ENCODE data around the gene RNF130. TPM values are rescaled to one million over a fixed set of nuclear protein-coding genes. Genes with fewer than 3 reads are reported as not detected.
A peak's percentile ranks its signal among the peaks of the same experiment; 100 is the strongest.

Gene RNF130
- total RNA-seq, 2 donors from 2014 or later, result 83.8 to 116 TPM

DNA sequence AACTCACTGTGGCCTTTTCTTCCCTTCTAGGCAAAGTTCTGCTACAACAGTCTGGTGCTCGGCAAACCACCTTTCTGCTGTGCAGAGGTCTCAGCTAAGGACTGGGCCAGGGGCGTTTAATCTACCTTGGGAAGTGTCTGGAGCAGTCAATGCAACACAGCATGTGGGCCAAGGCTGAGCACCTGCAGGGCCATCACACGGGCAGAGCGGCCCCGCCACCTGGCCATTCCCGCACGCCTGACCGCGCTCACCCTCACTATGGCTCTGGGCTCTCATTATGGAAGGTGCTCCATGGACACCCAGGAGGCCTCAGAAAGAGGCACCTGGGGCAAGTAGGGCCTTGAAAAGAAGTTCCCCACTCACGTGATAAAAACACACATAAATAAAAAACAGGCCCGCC lies 98.2 kb downstream of the RNF130 start:
- intact Hi-C loops (cut with DNase I), result no loop called here
- no peaks in the 10 kb centered on the region for H3K4me1 ChIP-seq (replicated peaks)
- 96% methylated on average over 11 of the region's 11 CpGs for WGBS

DNA sequence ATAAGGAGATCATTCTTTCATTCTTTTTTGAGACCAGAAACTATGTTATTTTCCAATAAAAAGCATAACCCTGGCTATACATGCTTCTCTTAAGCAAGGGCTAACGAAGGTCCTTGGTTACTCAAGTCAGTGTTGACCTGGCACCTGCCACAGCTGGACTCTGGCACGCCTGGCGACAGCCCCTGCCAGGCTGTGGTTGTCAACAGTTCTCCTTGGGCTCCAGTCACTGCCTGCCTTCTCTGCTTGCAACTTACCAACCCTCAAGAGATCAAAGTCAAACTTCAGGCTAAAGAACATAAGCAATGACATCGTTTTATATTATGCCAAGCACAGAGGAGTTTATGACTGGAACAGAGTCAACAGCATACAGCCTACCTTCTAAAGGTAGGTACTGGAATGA lies 102.4 kb downstream of the RNF130 start:
- 94% methylated on average over 4 of the region's 4 CpGs for WGBS
- Histone ChIP-seq H3K9me3 (no peaks in the 10 kb centered on the region), H3K36me3 (no peaks in the 10 kb centered on the region), H3K4me1 (replicated peaks) (no peaks in the 10 kb centered on the region), H3K4me3 (no peak overlapping the region), H3K27ac (no peak overlapping the region), H3K27me3 (replicated peaks; ENCODE audit: insufficient read depth) (no peaks in the 10 kb centered on the region)
- intact Hi-C loops (cut with DNase I), result no loop called here
- no peak for TF ChIP-seq POLR2A (IDR thresholded peaks at IDR 0.05)
- TF ChIP-seq, protein P1, sequence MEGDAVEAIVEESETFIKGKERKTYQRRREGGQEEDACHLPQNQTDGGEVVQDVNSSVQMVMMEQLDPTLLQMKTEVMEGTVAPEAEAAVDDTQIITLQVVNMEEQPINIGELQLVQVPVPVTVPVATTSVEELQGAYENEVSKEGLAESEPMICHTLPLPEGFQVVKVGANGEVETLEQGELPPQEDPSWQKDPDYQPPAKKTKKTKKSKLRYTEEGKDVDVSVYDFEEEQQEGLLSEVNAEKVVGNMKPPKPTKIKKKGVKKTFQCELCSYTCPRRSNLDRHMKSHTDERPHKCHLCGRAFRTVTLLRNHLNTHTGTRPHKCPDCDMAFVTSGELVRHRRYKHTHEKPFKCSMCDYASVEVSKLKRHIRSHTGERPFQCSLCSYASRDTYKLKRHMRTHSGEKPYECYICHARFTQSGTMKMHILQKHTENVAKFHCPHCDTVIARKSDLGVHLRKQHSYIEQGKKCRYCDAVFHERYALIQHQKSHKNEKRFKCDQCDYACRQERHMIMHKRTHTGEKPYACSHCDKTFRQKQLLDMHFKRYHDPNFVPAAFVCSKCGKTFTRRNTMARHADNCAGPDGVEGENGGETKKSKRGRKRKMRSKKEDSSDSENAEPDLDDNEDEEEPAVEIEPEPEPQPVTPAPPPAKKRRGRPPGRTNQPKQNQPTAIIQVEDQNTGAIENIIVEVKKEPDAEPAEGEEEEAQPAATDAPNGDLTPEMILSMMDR (IDR thresholded peaks at IDR 0.05), result no peak
- TF ChIP-seq POLR2AphosphoS5 (IDR thresholded peaks at IDR 0.05), result no peak
- DNase-seq (ENCODE audit: low spot score), result no peak

More for the DNA sequence above, 98.2 kb downstream of the RNF130 start:
- Histone ChIP-seq H3K9me3 (no peaks in the 10 kb centered on the region), H3K27me3 (replicated peaks; ENCODE audit: insufficient read depth) (no peaks in the 10 kb centered on the region), H3K4me3 (no peak overlapping the region), H3K36me3 (no peaks in the 10 kb centered on the region), H3K27ac (no peak overlapping the region)
- no peak for DNase-seq (ENCODE audit: low spot score)
- no peak for TF ChIP-seq POLR2AphosphoS5 (IDR thresholded peaks at IDR 0.05)

DNA sequence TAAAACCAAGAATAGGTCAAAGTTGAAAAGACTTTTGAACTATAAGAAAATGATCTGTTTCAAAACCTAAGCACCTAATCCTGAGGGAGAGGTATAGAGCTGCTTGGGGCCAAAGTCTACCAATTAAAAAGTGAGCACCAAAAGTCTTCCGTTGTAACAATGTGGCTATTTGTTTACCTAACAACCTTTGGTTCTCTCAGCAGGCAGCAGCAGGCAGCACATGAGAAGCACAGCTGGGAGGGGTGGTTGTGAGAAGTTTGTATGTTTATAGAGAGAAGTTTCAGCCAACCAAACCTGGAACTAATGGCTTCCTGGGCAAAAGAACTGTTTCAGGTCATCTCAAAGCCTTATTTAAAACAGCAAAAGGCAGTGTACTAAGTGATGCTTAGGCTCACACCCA lies 104.1 kb downstream of the RNF130 start:
- TF ChIP-seq, protein P1 (IDR thresholded peaks at IDR 0.05), result no peak
- no peak for TF ChIP-seq POLR2A (IDR thresholded peaks at IDR 0.05)
- TF ChIP-seq POLR2AphosphoS5 (IDR thresholded peaks at IDR 0.05), result no peak
- H3K4me3 ChIP-seq, result no peak overlapping the region
- intact Hi-C loops (cut with DNase I), result no loop called here
- peak; percentile 14 for DNase-seq (ENCODE audit: low spot score)
- H3K4me1 ChIP-seq (replicated peaks), result no peaks in the 10 kb centered on the region
- WGBS, result 25% methylated on average over 1 of the region's 1 CpG
- H3K27me3 ChIP-seq (replicated peaks; ENCODE audit: insufficient read depth), result no peaks in the 10 kb centered on the region
- no peaks in the 10 kb centered on the region for H3K36me3 ChIP-seq
- no peak overlapping the region for H3K27ac ChIP-seq
- H3K9me3 ChIP-seq, result no peaks in the 10 kb centered on the region

DNA sequence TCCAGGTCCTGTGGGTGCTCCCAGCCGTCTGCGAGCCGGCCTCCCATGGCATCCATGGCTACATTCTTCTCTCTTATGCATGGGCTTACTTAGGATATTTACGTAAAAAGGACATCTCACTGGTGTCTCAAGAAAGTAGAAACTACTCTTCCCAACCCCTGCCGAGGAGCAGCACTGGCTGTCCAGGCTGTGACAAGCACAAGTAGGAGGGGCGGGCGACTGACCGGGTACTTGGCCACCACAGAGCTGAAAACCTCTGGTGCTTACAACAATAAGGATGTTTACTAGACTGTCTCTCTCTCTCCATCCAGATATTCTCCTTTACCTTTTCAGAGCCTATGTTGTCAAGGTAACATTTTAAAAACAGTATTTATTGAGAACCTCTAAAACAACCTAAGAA lies 107.5 kb downstream of the RNF130 start:
- H3K27me3 ChIP-seq (replicated peaks; ENCODE audit: insufficient read depth), result no peaks in the 10 kb centered on the region
- no peaks in the 10 kb centered on the region for H3K36me3 ChIP-seq
- intact Hi-C loops (cut with DNase I), result no loop called here
- no peaks in the 10 kb centered on the region for H3K4me1 ChIP-seq (replicated peaks)
- DNase-seq (ENCODE audit: low spot score), result no peak
- 90% methylated on average over 8 of the region's 8 CpGs for WGBS
- TF ChIP-seq POLR2A (IDR thresholded peaks at IDR 0.05), result no peak
- no peak for TF ChIP-seq POLR2AphosphoS5 (IDR thresholded peaks at IDR 0.05)
- TF ChIP-seq, protein P1 (IDR thresholded peaks at IDR 0.05), result no peak
- no peaks in the 10 kb centered on the region for H3K9me3 ChIP-seq
- no peak overlapping the region for H3K27ac ChIP-seq
- H3K4me3 ChIP-seq, result no peak overlapping the region

DNA sequence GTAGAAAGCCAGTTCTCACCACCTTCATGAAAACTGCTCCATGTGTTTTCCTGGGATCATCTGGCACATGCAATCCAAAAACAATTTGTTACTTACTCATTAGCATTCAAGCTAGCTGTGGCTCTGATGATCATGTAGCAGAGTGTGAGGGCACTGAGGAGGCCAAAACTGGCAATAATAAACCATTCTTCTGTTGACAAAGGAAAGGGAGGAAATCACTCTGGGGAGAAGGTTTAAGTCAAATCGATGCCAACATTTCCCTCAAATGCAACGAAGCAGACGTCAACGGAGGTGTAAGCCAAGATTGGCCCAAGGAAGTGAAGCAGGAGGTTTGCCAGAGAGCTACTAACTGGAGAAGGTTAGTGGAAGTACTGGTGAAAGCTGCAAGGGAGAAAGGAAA lies 108.2 kb downstream of the RNF130 start:
- no peak overlapping the region for H3K4me3 ChIP-seq
- 81% methylated on average over 4 of the region's 4 CpGs for WGBS
- intact Hi-C loops (cut with DNase I), result no loop called here
- no peaks in the 10 kb centered on the region for H3K27me3 ChIP-seq (replicated peaks; ENCODE audit: insufficient read depth)
- no peak overlapping the region for H3K27ac ChIP-seq
- no peaks in the 10 kb centered on the region for H3K9me3 ChIP-seq
- DNase-seq (ENCODE audit: low spot score), result no peak
- H3K36me3 ChIP-seq, result no peaks in the 10 kb centered on the region
- no peaks in the 10 kb centered on the region for H3K4me1 ChIP-seq (replicated peaks)
- TF ChIP-seq POLR2A (IDR thresholded peaks at IDR 0.05), result no peak
- TF ChIP-seq, protein P1 (IDR thresholded peaks at IDR 0.05), result no peak
- TF ChIP-seq POLR2AphosphoS5 (IDR thresholded peaks at IDR 0.05), result no peak

All from prostate gland (tissue), 2 donors.